HG03108 (cell line): ENCODE measurements around the gene TPCN1.
A peak's percentile ranks its signal among the peaks of the same experiment; 100 is the strongest.
"Not testable (repeated sequence)": the region's sequence is repeated elsewhere in the genome, so short reads cannot be mapped to it uniquely, and the experiment has no call there.

Experiments used
- ATAC-seq: cut with Tn5 transposase; IDR thresholded peaks from one replicate; pipeline ENCODE4 v1.9.1; 2021; ENCODE audit warnings: moderate library complexity; ENCODE audit not compliant: unreplicated experiment

TPCN1 gene

GRCh38 chr12:113196582-113196981, 24.7 kb upstream of the TPCN1 start:
- no peak for ATAC-seq

GRCh38 chr12:113196990-113197389, 24.3 kb upstream of the TPCN1 start:
- ATAC-seq: peak; percentile 77

- ATAC-seq: no peak
These were observed 23.7 kb upstream of the TPCN1 start for GRCh38 chr12:113197518-113198077.

GRCh38 chr12:113198296-113198695, 23.0 kb upstream of the TPCN1 start:
- ATAC-seq: no peak

GRCh38 chr12:113200021-113200797, 21.1 kb upstream of the TPCN1 start:
- ATAC-seq: no peak

- no peak for ATAC-seq
These were observed 19.8 kb upstream of the TPCN1 start for GRCh38 chr12:113201187-113202177.

- ATAC-seq: no peak
These were observed 18.8 kb upstream of the TPCN1 start for GRCh38 chr12:113202300-113203075.

GRCh38 chr12:113203852-113204760, 17.2 kb upstream of the TPCN1 start:
- no peak for ATAC-seq

GRCh38 chr12:113204804-113205203, 16.5 kb upstream of the TPCN1 start:
- no peak for ATAC-seq

- not testable (repeated sequence) for ATAC-seq
These were observed 14.5 kb upstream of the TPCN1 start for GRCh38 chr12:113206802-113207201.

- peak; percentile 5 for ATAC-seq
These were observed 13.6 kb upstream of the TPCN1 start for GRCh38 chr12:113207613-113208040.

GRCh38 chr12:113208041-113208934, 13.0 kb upstream of the TPCN1 start:
- peak; percentile 68 for ATAC-seq

- ATAC-seq: no peak
These were observed 10.1 kb upstream of the TPCN1 start for GRCh38 chr12:113211160-113211559.

- peak; percentile 57 for ATAC-seq
These were observed 6.3 kb upstream of the TPCN1 start for GRCh38 chr12:113214895-113215400.

- no peak for ATAC-seq
These were observed 5.2 kb upstream of the TPCN1 start for GRCh38 chr12:113216027-113216426.

- ATAC-seq: no peak
These were observed 577 bp upstream of the TPCN1 start for GRCh38 chr12:113220593-113221180.

GRCh38 chr12:113221997-113222729, 899 bp downstream of the TPCN1 start:
- ATAC-seq: no peak
